ENCODE measurements around the gene P2RY10. TPM values are rescaled to one million over a fixed set of nuclear protein-coding genes. Genes with fewer than 3 reads are reported as not detected.

The P2RY10 gene
- total RNA-seq, 1 donor from 2014 or later = not detected

- H3K4me1 Mint-ChIP-seq = no peaks in the 10 kb centered on the region
- H3K9me3 Mint-ChIP-seq = peaks cover 5% of the 10 kb centered on the region
- H3K36me3 Mint-ChIP-seq (ENCODE audit: low read depth) = no peaks in the 10 kb centered on the region
- H3K27ac Mint-ChIP-seq (ENCODE audit: unreplicated experiment) = no peak overlapping the region
- no peak overlapping the region for H3K4me3 Mint-ChIP-seq
- H3K27me3 Mint-ChIP-seq (ENCODE audit: low read depth) = no peaks in the 10 kb centered on the region
- DNase-seq (ENCODE audit: low read depth, low spot score) = no peak
- TF ChIP-seq, protein P1, sequence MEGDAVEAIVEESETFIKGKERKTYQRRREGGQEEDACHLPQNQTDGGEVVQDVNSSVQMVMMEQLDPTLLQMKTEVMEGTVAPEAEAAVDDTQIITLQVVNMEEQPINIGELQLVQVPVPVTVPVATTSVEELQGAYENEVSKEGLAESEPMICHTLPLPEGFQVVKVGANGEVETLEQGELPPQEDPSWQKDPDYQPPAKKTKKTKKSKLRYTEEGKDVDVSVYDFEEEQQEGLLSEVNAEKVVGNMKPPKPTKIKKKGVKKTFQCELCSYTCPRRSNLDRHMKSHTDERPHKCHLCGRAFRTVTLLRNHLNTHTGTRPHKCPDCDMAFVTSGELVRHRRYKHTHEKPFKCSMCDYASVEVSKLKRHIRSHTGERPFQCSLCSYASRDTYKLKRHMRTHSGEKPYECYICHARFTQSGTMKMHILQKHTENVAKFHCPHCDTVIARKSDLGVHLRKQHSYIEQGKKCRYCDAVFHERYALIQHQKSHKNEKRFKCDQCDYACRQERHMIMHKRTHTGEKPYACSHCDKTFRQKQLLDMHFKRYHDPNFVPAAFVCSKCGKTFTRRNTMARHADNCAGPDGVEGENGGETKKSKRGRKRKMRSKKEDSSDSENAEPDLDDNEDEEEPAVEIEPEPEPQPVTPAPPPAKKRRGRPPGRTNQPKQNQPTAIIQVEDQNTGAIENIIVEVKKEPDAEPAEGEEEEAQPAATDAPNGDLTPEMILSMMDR (conservative IDR thresholded peaks at IDR 0.05) = no peak
Measured at GRCh38 chrX:78944351-78944750, 840 bp upstream of the P2RY10 start.

DNA sequence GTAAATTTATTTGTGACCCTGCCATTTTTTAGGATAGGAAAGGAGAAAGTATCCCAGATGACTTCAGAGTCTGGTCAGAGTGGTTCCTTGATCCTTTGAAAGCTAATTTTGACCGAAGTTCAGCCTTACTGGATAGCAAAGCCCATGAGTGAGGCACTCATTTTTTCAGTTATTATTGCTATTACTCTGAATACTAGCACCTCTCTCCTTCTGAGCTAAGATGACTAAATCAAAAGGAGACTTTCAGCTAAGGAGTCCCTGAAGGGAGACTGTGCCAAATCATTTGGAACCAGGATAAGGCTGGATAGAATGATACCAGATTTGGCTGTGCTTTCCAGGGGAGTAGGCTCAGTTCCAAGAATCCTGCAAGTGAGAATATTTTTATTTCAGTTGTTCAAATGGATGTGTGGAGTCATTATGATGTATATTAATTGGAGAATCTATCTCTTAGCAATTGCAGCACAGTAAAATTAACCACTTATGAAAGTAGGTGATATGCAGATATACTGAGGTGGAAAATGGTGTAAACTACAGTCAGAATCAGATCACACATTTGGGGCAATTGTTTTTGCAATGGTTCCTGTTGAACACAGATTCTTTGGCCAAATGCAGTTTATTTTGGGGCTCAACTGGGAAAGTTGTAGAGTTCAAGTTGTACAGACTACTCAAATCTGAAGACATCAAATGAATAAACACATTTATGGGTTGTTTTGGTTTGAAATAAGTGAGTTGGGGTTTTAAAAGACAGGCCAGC, 1.2 kb downstream of the P2RY10 start:
- Mint-ChIP-seq H3K4me3 (no peak overlapping the region), H3K27me3 (ENCODE audit: low read depth) (no peaks in the 10 kb centered on the region), H3K9me3 (peaks cover 3% of the 10 kb centered on the region), H3K27ac (ENCODE audit: unreplicated experiment) (no peak overlapping the region), H3K36me3 (ENCODE audit: low read depth) (no peaks in the 10 kb centered on the region), H3K4me1 (no peaks in the 10 kb centered on the region)
- no peak for DNase-seq (ENCODE audit: low read depth, low spot score)
- TF ChIP-seq, protein P1 (conservative IDR thresholded peaks at IDR 0.05) = no peak

DNA sequence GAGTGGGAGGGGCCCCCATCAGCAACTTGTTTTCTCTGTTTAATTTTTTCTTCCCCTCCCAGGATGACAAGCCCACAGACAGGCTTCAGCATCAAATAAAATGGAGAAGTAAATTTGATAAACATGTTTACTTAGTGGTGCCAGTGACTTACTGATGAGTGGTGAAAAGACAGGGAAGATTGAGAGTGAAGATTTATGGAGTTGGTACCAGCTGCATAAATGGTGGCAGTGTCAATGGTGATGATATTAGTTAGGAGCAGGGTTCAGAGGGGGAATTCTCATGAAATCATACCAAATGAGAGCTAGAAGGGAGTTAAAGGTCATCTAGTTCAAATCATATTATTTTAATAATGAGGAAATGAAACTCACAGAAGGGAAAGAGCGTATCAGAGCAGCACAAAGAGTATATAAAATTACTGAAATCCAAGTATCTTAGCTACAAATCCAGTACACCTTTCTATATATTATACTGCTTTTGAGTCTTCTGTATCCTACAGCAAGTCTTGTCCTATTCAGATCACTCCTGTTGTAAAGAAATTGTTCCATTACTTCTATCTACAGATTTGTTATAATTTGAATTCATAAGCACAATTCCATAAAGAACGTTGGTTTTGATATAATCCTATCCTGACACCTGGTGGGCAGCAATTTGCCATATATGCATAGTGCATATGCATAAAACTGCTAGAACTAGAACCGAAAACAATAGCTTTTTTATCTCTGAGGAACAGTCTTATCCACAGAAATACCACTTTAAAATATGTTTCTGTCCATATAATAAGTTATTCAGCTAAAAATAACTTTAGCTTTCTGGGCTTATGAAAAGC, 5.0 kb downstream of the P2RY10 start:
- no peak overlapping the region for H3K4me3 Mint-ChIP-seq
- no peaks in the 10 kb centered on the region for H3K27me3 Mint-ChIP-seq (ENCODE audit: low read depth)
- peaks cover 6% of the 10 kb centered on the region for H3K9me3 Mint-ChIP-seq
- no peaks in the 10 kb centered on the region for H3K36me3 Mint-ChIP-seq (ENCODE audit: low read depth)
- no peak for DNase-seq (ENCODE audit: low read depth, low spot score)
- no peaks in the 10 kb centered on the region for H3K4me1 Mint-ChIP-seq
- H3K27ac Mint-ChIP-seq (ENCODE audit: unreplicated experiment) = no peak overlapping the region
- TF ChIP-seq, protein P1 (conservative IDR thresholded peaks at IDR 0.05) = no peak

GRCh38 chrX:78957049-78957767, 12.0 kb downstream of the P2RY10 start:
- no peak for DNase-seq (ENCODE audit: low read depth, low spot score)
- H3K4me1 Mint-ChIP-seq = no peaks in the 10 kb centered on the region
- H3K4me3 Mint-ChIP-seq = no peak overlapping the region
- TF ChIP-seq, protein P1 (conservative IDR thresholded peaks at IDR 0.05) = no peak
- no peak overlapping the region for H3K27ac Mint-ChIP-seq (ENCODE audit: unreplicated experiment)
- H3K27me3 Mint-ChIP-seq (ENCODE audit: low read depth) = no peaks in the 10 kb centered on the region
- H3K9me3 Mint-ChIP-seq = peaks cover 9% of the 10 kb centered on the region
- no peaks in the 10 kb centered on the region for H3K36me3 Mint-ChIP-seq (ENCODE audit: low read depth)

DNA sequence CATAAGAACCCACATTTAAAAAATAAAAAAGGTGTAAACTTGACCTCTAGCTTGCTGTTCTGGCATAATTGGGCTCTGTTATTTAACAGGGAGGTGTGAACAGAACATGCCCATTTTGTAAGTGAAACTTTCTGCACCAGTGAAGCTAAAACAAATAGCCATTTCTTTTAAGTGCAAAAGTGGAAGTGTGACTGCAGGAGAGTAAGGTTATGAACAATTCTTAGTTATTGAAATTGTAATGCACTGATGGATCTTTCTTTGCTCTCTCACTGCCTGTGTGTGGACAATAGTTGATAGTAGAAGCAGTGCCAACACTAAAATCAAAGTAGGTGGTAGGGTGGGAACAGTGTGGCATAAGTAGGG, 12.6 kb downstream of the P2RY10 start:
- no peaks in the 10 kb centered on the region for H3K27me3 Mint-ChIP-seq (ENCODE audit: low read depth)
- H3K27ac Mint-ChIP-seq (ENCODE audit: unreplicated experiment) = no peak overlapping the region
- DNase-seq (ENCODE audit: low read depth, low spot score) = no peak
- peaks cover 9% of the 10 kb centered on the region for H3K9me3 Mint-ChIP-seq
- H3K36me3 Mint-ChIP-seq (ENCODE audit: low read depth) = no peaks in the 10 kb centered on the region
- H3K4me1 Mint-ChIP-seq = no peaks in the 10 kb centered on the region
- no peak overlapping the region for H3K4me3 Mint-ChIP-seq
- TF ChIP-seq, protein P1 (conservative IDR thresholded peaks at IDR 0.05) = no peak

Measured in neural crest cell (in vitro differentiated cells).